Central memory CD8-positive, alpha-beta T cell (primary cell): ENCODE data around the gene SEC14L2.

Source experiments
- ATAC-seq: fragments of 150-1000 bp; cut with Tn5 transposase; replicated peaks from 2 replicates; pipeline ENCODE4 v1.10.0; 2022; ENCODE audit warnings: mild to moderate bottlenecking, moderate FRiP score, moderate number of reproducible peaks; ENCODE audit not compliant: poor library complexity, severe bottlenecking; ENCODE audit errors: extremely low read depth
- DNase-seq, 2 donors: peaks; one replicate each; pipeline ENCODE4 v3.0.0; 2021; ENCODE audit warnings: low spot score in 2 of 2
- H3K27ac Mint-ChIP-seq: one replicate; pipeline ENCODE4 v1.8.0; 2022; ENCODE audit warnings: low read depth, mild to moderate bottlenecking, moderate library complexity, mixed read lengths
- H3K27me3 Mint-ChIP-seq: one replicate; pipeline ENCODE4 v1.8.0; 2022; ENCODE audit warnings: mixed read lengths
- H3K36me3 Mint-ChIP-seq: one replicate; pipeline ENCODE4 v1.8.0; 2022; ENCODE audit warnings: mild to moderate bottlenecking, moderate library complexity, mixed read lengths; ENCODE audit not compliant: insufficient read depth
- H3K4me1 Mint-ChIP-seq: one replicate; pipeline ENCODE4 v1.8.0; 2022; ENCODE audit warnings: mixed read lengths
- H3K4me3 Mint-ChIP-seq: one replicate; pipeline ENCODE4 v1.8.0; 2022; ENCODE audit warnings: mild to moderate bottlenecking, moderate library complexity, mixed read lengths
- H3K9me3 Mint-ChIP-seq: one replicate; pipeline ENCODE4 v1.8.0; 2022; ENCODE audit warnings: mixed read lengths

The SEC14L2 gene

DNA sequence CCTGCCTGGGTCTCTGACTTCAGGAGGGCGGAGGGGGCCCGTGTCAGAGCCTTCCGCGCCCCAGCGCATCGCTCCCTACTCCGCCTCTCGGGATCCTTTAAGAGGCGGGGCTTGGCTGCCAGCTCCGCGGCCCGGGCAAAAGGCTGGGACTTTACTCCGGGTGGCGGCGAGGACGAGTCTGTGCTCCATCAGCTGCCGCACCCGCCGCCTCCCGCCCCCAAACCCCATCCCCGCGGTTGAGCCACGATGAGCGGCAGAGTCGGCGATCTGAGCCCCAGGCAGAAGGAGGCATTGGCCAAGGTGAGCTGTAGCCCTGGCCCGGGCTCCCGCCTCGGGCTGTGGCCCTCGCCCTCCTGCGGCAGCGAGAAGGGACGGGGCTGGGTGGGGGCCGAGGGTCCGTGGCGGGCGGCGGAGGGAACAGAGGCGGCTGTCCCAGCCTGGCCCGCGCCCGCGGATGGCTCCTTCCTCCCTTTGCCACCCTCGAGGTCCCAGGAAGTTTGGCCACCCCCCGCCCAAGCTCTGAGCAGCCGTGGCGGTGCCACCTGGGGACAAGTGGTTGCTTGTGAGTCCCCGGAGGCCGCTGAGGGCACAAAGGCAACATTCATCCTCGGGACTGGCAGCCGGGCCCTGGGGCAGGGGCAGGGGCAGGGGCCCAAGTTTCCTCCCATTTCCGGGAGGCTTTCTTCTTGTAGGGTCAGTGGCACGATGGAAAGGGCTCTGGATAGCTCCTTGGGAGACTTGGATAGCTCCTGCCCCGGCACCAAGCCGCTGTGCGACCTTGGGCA is at the start of gene SEC14L2:
Gene SEC14L2 (plus strand): TSS at position 148 of the 785 bp plus-strand sequence. CDS start 99 bp downstream, at position 247.
- Mint-ChIP-seq H3K36me3 (peaks cover 6% of the 10 kb centered on the region), H3K9me3 (no peaks in the 10 kb centered on the region), H3K27ac (peak within 1 kb of the TSS; percentile 87), H3K27me3 (peaks cover 33% of the 10 kb centered on the region), H3K4me3 (peak within 1 kb of the TSS; percentile 78), H3K4me1 (peaks cover 25% of the 10 kb centered on the region)
- DNase-seq (peak in 1 of 2 donors; percentile 20), ATAC-seq (peak; percentile 68)

DNA sequence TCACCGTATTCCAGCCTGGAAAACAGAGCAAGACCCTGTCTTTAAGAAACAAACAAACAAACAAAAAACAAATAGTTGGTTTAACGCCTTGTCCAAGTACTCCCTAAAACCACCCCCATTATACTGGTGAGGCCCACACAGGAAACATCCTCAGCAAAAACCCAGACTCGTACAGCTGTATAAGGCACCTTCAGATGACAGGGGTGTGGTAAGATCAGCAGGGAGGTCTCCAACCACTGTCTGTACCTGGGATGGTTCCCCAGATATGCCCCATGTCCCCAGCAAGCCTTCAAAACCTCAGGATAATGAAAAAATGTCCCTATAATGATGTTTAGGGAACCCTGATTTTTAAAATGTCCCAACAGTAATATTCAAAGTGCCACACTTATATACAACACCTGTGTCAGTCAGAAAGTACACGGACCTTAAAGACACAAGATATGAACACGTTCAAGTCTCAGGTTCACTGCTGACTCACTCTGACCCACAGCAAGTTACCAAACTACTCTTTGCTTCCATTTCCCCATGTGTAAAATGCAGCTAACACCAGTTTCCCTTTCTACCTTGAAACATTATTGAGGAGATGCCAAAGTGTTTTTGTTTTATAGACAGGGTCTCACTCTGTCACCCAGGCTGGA is 49.4 kb upstream of the SEC14L2 start:
- H3K4me3 Mint-ChIP-seq: no peak overlapping the region
- H3K4me1 Mint-ChIP-seq: peaks cover 17% of the 10 kb centered on the region

DNA sequence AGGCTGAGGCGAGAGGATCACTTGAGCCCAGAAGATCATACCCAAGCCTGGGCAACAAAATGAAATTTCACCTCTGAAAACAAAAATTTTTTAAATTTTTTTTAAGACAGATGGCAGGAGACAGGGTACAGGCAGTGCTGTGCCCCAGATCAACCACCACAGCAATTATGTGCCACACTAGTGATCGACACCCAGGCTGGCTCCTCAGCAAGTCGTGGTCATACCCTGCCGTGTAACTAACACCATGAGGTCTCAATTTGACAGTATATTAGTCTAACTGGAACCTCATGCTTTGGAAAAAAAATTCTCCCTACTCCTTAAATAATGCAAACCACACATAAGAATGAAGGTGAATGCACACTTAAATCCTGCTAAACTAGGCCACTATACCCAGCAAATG is 48.4 kb upstream of the SEC14L2 start:
- ATAC-seq: no peak
- Mint-ChIP-seq H3K36me3 (peaks cover 62% of the 10 kb centered on the region), H3K4me1 (peaks cover 17% of the 10 kb centered on the region), H3K27me3 (no peaks in the 10 kb centered on the region), H3K4me3 (no peak overlapping the region), H3K27ac (peak overlapping the region; percentile 55), H3K9me3 (no peaks in the 10 kb centered on the region)
- no peak for DNase-seq

More for the DNA sequence above, 49.4 kb upstream of the SEC14L2 start:
- peak overlapping the region; percentile 55 for H3K27ac Mint-ChIP-seq
- ATAC-seq (no peak), DNase-seq (no peak)
- peaks cover 68% of the 10 kb centered on the region for H3K36me3 Mint-ChIP-seq
- no peaks in the 10 kb centered on the region for H3K9me3 Mint-ChIP-seq
- H3K27me3 Mint-ChIP-seq: no peaks in the 10 kb centered on the region

DNA sequence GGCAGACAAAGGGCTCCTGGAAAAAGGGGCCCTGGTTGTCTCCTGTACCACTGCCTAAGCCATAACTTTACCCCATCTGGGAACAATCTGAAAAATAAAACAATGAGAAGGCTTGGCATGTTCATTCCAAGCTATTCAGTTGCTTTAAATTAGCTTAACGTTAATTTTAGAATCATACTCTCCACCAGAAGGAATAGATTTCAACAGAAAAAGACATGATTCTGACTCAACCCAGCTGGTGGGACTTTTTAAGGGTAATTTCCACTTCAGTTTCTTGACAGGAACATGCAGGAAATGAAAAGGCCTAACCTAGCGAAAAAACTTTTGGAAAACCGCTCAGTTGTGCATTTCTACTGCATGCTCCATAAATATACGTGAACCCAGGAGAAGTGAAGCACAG is 48.0 kb upstream of the SEC14L2 start:
- no peak overlapping the region for H3K27ac Mint-ChIP-seq
- H3K36me3 Mint-ChIP-seq: peaks cover 60% of the 10 kb centered on the region
- H3K4me1 Mint-ChIP-seq: peaks cover 21% of the 10 kb centered on the region
- no peak overlapping the region for H3K4me3 Mint-ChIP-seq
- DNase-seq (no peak), ATAC-seq (no peak)
- no peaks in the 10 kb centered on the region for H3K27me3 Mint-ChIP-seq
- H3K9me3 Mint-ChIP-seq: no peaks in the 10 kb centered on the region

DNA sequence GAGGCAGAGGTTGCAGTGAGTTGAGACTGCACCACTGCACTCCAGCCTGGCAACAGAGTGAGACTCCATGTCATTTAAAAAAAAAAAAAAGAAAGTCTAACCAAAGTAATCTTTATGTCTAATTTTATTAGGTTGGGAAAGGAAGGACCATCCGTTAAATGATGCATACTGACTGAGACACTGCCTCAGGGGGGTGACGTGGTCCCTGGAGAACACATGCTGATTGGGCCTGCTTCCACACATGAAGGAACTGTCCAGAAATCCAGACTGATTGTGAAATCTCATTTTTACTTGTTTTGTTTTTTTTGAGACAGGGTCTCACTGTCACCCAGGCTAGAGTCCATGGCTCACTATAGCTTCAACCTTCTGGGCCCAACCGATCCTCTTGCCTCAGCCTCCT is 45.6 kb upstream of the SEC14L2 start:
- Mint-ChIP-seq H3K27me3 (no peaks in the 10 kb centered on the region), H3K36me3 (peaks cover 45% of the 10 kb centered on the region), H3K4me3 (no peak overlapping the region), H3K4me1 (peaks cover 45% of the 10 kb centered on the region), H3K27ac (no peak overlapping the region), H3K9me3 (no peaks in the 10 kb centered on the region)
- DNase-seq (no peak), ATAC-seq (no peak)

DNA sequence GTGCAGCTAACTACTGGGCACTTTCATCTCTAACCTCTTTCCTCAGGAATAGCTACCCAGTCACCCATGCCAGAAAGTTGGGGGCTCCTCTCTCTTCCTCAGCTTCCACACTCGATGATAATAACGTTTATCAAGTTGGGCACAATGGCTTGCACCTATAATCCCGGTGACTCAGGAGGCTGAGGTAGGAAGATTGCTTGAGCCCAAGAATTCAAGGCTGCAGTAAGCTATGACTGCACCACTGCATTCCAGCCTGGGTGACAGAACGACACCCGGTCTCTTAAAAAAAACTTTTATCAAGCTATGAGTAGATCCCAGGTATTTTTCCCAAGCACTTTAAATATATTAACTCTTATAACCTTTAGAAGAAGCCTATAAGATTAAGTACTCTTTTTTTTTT is 42.2 kb upstream of the SEC14L2 start:
- H3K4me3 Mint-ChIP-seq: peak overlapping the region; percentile 95
- H3K36me3 Mint-ChIP-seq: peaks cover 43% of the 10 kb centered on the region
- no peaks in the 10 kb centered on the region for H3K9me3 Mint-ChIP-seq
- DNase-seq (no peak), ATAC-seq (no peak)
- H3K27me3 Mint-ChIP-seq: no peaks in the 10 kb centered on the region
- peak overlapping the region; percentile 97 for H3K27ac Mint-ChIP-seq
- peaks cover 41% of the 10 kb centered on the region for H3K4me1 Mint-ChIP-seq

DNA sequence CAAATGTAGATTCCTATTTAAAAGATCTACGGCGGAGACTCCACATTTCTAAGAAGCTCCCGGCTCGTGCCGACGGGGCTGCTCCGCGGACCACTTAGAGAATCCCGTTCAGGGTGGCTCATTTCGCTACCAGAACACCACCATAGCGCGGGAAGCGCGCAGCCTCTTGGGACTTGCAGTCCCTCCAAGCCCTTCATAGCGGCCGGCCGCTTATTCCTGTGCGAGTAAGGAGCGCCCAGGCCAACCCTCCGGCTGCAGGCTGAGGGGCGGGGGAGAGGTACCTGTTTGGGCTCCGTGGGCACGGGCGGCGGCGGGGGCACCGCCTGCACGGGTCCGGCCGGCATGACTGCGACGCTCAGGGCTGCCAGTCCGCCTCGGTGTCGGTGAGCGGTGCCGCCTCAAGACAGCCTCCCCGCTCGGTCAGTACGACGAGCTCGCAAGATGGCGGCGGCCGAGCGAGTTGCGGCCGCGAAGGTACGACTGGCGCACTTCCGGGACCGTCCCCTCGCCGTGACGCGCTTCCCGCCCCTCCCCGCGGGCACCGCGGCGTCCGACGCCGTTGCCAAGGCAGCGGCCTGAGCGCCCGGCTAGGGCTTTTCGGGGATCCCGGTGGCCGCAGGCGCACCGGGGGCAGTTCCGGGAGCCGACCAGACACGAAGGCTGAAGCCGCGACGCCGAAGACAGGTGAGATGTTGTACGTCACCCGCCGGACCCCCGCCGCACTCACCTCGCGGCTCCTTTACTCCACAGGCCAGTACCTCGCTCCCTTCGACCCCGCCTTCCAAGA is 40.2 kb upstream of the SEC14L2 start, which contains the start of the genes CCDC157 and SF3A1:
Gene CCDC157 (plus strand): TSS at position 559 of the 787 bp plus-strand sequence. CDS start 8,994 bp downstream, outside the sequence.
Gene SF3A1 (minus strand): TSS at position 446 of the 787 bp plus-strand sequence. CDS start 102 bp downstream, at position 344.
- Mint-ChIP-seq H3K9me3 (no peaks in the 10 kb centered on the region), H3K27me3 (no peaks in the 10 kb centered on the region), H3K27ac (peak within 1 kb of the TSS; percentile 97), H3K4me1 (peaks cover 41% of the 10 kb centered on the region), H3K4me3 (peak within 1 kb of the TSS; percentile 95), H3K36me3 (peaks cover 23% of the 10 kb centered on the region)
- DNase-seq (peak; percentile 78 to 80), ATAC-seq (peak; percentile 91)

DNA sequence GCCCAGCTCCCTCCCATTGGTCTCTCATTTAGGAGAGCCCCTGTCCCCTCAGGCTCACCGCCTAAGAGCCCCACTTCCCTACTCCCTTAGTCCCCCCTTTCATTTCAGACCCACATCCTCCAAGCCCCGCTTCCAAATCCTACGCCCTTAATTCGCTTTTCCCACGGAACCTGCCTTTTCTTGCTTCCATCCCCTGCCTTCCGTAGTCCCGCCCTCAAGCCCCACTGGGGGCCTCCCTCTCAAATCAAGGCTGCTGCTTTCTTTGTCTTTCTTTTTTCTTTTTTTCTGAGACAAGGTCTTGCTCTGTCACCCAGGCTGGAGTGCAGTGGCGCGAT is 39.6 kb upstream of the SEC14L2 start:
- Mint-ChIP-seq H3K9me3 (no peaks in the 10 kb centered on the region), H3K36me3 (peaks cover 22% of the 10 kb centered on the region), H3K27ac (peak overlapping the region; percentile 97), H3K27me3 (no peaks in the 10 kb centered on the region), H3K4me1 (peaks cover 47% of the 10 kb centered on the region), H3K4me3 (peak overlapping the region; percentile 95)
- ATAC-seq (no peak), DNase-seq (no peak)

DNA sequence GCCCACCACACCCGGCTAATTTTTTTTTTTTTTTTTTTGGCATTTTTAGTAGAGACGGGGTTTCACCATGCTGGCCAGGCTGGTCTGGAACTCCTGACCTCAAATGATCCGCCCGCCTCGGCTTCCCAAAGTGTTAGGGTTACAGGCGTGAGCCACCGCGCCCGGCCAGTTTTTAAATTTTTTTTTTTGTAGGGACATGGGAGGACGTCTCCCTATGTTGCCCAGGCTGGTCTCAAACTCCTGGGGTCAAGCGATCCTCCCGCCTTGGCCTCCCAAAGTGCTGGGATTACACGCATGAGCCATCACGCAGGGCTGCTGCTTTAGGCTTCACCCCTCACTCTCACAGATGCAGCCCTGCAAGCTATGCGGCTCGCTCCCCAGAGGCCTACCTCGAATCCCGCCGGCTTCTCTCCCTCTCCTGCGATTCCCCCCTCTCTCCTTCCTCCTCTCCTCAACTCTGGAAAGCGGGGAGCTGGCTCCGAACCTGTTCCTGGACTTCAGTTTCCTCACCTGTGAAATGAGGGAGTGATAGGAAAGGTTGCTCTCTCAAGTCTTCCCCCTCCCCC is 39.1 kb upstream of the SEC14L2 start:
- Mint-ChIP-seq H3K4me3 (peak overlapping the region; percentile 95), H3K4me1 (peaks cover 51% of the 10 kb centered on the region), H3K36me3 (peaks cover 18% of the 10 kb centered on the region), H3K9me3 (no peaks in the 10 kb centered on the region), H3K27me3 (no peaks in the 10 kb centered on the region), H3K27ac (peak overlapping the region; percentile 97)
- ATAC-seq (no peak), DNase-seq (no peak)

DNA sequence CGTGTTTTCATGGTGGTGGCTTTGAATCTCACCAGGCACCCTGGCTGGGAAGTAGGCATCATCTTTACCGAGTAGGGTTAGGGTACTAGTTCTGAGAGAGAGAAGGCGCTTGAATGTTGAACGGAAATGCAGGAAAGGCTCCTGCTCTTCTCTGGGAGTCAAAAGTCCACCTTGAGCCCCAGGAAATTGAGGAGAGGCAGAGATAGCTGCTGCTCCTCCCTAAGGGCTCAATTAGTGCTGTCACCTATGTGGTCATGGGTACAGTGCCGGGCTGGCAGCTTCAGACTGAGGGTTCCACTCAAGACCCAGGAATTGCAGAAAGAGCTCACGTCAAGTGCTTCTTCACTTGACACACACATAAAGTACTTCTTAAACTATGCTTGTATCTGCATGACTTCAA is 38.3 kb upstream of the SEC14L2 start:
- Mint-ChIP-seq H3K4me1 (peaks cover 49% of the 10 kb centered on the region), H3K9me3 (no peaks in the 10 kb centered on the region), H3K4me3 (no peak overlapping the region), H3K27ac (no peak overlapping the region), H3K36me3 (peaks cover 18% of the 10 kb centered on the region), H3K27me3 (no peaks in the 10 kb centered on the region)
- no peak for ATAC-seq
- DNase-seq: no peak

DNA sequence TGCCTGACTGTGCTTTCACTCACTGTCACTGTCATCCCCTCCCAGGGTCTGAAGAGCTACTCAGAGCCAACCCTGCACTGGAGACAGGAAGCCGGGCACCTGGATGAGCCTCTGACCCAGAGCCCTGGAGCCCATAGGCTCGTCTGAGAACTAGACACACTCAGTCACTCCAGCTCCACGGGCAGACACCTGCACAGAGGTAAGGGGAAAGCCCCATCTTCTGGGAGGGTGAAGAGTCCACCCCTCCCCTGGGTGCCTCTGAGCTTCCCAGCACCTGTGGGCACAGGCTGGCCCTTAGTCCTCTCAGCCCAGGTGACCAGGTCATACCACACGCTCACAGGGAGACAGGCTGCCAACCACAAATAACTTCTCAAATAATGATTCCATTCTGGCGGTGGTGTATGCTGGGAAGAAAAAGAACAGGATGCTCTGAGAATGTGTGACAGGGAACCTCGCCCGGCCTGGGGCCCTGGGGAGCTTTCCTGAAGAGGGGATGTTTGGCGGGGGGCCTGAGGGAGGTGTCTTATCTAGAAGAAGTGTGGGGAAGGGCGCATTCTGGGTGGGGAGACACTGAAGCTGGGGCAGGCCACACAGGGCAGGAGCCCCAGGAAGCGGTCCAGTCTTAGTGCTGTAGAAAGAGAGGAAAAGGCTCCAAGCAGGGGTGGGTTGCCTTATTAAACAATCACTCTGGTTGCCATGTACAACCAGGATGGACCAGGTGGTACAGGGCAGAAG is 34.7 kb upstream of the SEC14L2 start:
- no peak for ATAC-seq
- no peaks in the 10 kb centered on the region for H3K27me3 Mint-ChIP-seq
- no peak overlapping the region for H3K4me3 Mint-ChIP-seq
- no peak for DNase-seq
- H3K27ac Mint-ChIP-seq: no peak overlapping the region
- peaks cover 3% of the 10 kb centered on the region for H3K36me3 Mint-ChIP-seq
- H3K9me3 Mint-ChIP-seq: no peaks in the 10 kb centered on the region
- H3K4me1 Mint-ChIP-seq: peaks cover 19% of the 10 kb centered on the region
